ENCODE measurements around the gene KRTAP4-16. TPM values are rescaled to one million over a fixed set of nuclear protein-coding genes. Genes with fewer than 3 reads are reported as not detected.
"Not testable (repeated sequence)": the region's sequence is repeated elsewhere in the genome, so short reads cannot be mapped to it uniquely, and the experiment has no call there.

The KRTAP4-16 gene
- total and polyA plus RNA-seq, 2 donors: not detected

- no peaks in the 10 kb centered on the region for H3K4me1 ChIP-seq (ENCODE audit: insufficient read depth)
- WGBS: 60% methylated on average over 1 of the region's 1 CpG
Observed at GRCh38 chr17:41107941-41108450, 6.0 kb upstream of the KRTAP4-16 start.

GRCh38 chr17:41105347-41105746 is 3.3 kb upstream of the KRTAP4-16 start, which contains the start of gene KRTAP4-9:
Gene KRTAP4-9, plus strand, starts transcription at chr17:41105389. Its CDS starts 0 bp downstream, at chr17:41105389.
- WGBS: 73% methylated on average over 10 of the region's 10 CpGs
- not testable (repeated sequence) for H3K4me1 ChIP-seq (ENCODE audit: insufficient read depth); H3K36me3 ChIP-seq (ENCODE audit: insufficient read depth); H3K27ac ChIP-seq (ENCODE audit: low read depth); DNase-seq (ENCODE audit: extremely low spot score); H3K4me3 ChIP-seq (ENCODE audit: low read depth, low read length)

More at GRCh38 chr17:41107941-41108450, 6.0 kb upstream of the KRTAP4-16 start:
- H3K4me3 ChIP-seq (ENCODE audit: low read depth, low read length): no peak overlapping the region
- no peak overlapping the region for H3K27ac ChIP-seq (ENCODE audit: low read depth)
- no peaks in the 10 kb centered on the region for H3K36me3 ChIP-seq (ENCODE audit: insufficient read depth)
- DNase-seq (ENCODE audit: extremely low spot score): no peak

DNA sequence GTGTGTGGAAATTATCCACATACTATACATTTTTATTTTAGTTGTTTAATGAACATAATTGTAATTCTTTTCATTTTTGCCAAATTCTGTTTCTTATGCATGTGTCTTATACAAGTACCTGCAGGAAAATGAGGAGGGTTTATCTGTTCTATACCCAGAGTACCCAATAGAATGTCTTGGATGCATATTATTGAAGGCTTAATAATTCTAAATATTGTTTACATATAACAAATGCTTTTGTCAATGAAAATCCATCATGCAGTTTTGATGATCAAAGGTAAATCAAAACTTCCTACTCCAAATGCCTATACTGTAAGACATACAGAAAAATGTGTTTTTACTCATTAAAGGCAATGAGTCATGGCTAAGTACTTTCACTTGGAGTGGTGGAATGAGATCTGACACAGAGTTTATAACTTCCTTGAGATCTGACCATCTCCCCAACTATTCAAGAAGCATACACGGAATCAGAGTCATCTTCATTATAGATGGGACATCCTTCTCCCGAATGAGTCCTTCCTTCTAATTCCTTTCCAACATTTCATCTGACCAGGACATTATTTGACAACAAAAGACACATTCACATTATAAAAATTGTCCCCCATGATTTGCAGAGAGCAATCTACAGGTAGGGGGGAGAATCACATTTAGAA is 2.5 kb upstream of the KRTAP4-16 start:
- H3K4me1 ChIP-seq (ENCODE audit: insufficient read depth); DNase-seq (ENCODE audit: extremely low spot score); H3K27ac ChIP-seq (ENCODE audit: low read depth); H3K36me3 ChIP-seq (ENCODE audit: insufficient read depth); H3K4me3 ChIP-seq (ENCODE audit: low read depth, low read length): not testable (repeated sequence)
- 68% methylated on average over 2 of the region's 2 CpGs for WGBS

GRCh38 chr17:41103896-41104295 is 1.9 kb upstream of the KRTAP4-16 start:
- Histone ChIP-seq H3K27ac (ENCODE audit: low read depth) (no peak overlapping the region), H3K36me3 (ENCODE audit: insufficient read depth) (no peaks in the 10 kb centered on the region), H3K4me3 (ENCODE audit: low read depth, low read length) (no peak overlapping the region), H3K4me1 (ENCODE audit: insufficient read depth) (no peaks in the 10 kb centered on the region)
- 88% methylated on average over 1 of the region's 1 CpG for WGBS
- DNase-seq (ENCODE audit: extremely low spot score): no peak

- not testable (repeated sequence) for DNase-seq (ENCODE audit: extremely low spot score); H3K27ac ChIP-seq (ENCODE audit: low read depth); H3K36me3 ChIP-seq (ENCODE audit: insufficient read depth); H3K4me3 ChIP-seq (ENCODE audit: low read depth, low read length); H3K4me1 ChIP-seq (ENCODE audit: insufficient read depth)
- 33% methylated on average over 7 of the region's 7 CpGs for WGBS
Observed at GRCh38 chr17:41099682-41100480, 2.1 kb downstream of the KRTAP4-16 start.

DNA sequence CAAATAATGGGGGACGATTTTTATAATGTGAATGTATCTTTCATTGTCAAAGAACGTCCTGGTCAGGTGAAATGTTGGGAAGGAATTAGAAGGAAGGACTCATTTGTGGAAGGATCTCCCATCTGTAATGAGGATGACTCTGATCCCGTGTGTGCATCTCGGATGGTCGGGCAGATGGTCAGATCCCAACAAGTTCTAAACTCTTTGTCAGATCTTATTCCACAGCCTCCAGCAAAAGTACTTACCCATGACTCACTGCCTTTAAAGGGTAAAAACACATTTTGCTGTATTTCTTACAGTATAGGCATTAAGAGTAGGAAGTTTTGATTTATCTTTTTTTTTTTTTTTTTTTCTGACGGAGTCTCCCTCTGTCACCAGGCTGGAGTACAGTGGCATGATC is 3.5 kb downstream of the KRTAP4-16 start:
- DNase-seq (ENCODE audit: extremely low spot score): no peak
- no peak overlapping the region for H3K27ac ChIP-seq (ENCODE audit: low read depth)
- no peak overlapping the region for H3K4me3 ChIP-seq (ENCODE audit: low read depth, low read length)
- no peaks in the 10 kb centered on the region for H3K4me1 ChIP-seq (ENCODE audit: insufficient read depth)
- WGBS: 76% methylated on average over 6 of the region's 6 CpGs
- H3K36me3 ChIP-seq (ENCODE audit: insufficient read depth): no peaks in the 10 kb centered on the region

GRCh38 chr17:41098042-41098441 is 4.0 kb downstream of the KRTAP4-16 start, which contains the start of gene KRTAP4-8:
Gene KRTAP4-8, minus strand, starts transcription at chr17:41098142. Its CDS starts 58 bp downstream, at chr17:41098084.
- no peak within 1 kb of the TSS for H3K4me3 ChIP-seq (ENCODE audit: low read depth, low read length)
- WGBS: 77% methylated on average over 4 of the region's 4 CpGs
- H3K36me3 ChIP-seq (ENCODE audit: insufficient read depth): no peaks in the 10 kb centered on the region
- DNase-seq (ENCODE audit: extremely low spot score): no peak
- no peak within 1 kb of the TSS for H3K27ac ChIP-seq (ENCODE audit: low read depth)
- no peaks in the 10 kb centered on the region for H3K4me1 ChIP-seq (ENCODE audit: insufficient read depth)

DNA sequence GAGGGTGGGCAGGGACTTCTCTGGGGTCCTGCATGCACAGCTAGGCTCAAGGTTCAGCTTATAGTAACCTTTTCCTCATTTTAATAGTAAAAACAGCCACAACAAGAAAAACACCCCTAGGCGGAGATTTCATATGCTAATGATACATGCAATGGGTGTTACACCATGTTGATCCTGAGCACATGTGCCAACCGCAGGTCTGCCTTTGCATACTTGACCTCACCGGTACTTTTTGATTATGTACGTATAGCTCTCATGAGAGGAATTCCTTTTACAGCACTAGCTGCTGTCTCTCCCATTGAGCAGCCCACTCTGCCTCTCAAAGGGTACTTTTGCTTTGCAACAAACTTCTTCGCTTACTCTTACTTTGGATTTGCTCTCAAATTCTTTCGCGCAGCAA is 6.0 kb downstream of the KRTAP4-16 start:
- no peak for DNase-seq (ENCODE audit: extremely low spot score)
- Histone ChIP-seq H3K4me3 (ENCODE audit: low read depth, low read length) (no peak overlapping the region), H3K36me3 (ENCODE audit: insufficient read depth) (no peaks in the 10 kb centered on the region), H3K27ac (ENCODE audit: low read depth) (no peak overlapping the region), H3K4me1 (ENCODE audit: insufficient read depth) (no peaks in the 10 kb centered on the region)
- 75% methylated on average over 7 of the region's 7 CpGs for WGBS

- DNase-seq (ENCODE audit: extremely low spot score); H3K27ac ChIP-seq (ENCODE audit: low read depth); H3K36me3 ChIP-seq (ENCODE audit: insufficient read depth); H3K4me1 ChIP-seq (ENCODE audit: insufficient read depth); H3K4me3 ChIP-seq (ENCODE audit: low read depth, low read length): not testable (repeated sequence)
- WGBS: 70% methylated on average over 4 of the region's 4 CpGs
Observed at GRCh38 chr17:41088760-41089352, 13.2 kb downstream of the KRTAP4-16 start.

DNA sequence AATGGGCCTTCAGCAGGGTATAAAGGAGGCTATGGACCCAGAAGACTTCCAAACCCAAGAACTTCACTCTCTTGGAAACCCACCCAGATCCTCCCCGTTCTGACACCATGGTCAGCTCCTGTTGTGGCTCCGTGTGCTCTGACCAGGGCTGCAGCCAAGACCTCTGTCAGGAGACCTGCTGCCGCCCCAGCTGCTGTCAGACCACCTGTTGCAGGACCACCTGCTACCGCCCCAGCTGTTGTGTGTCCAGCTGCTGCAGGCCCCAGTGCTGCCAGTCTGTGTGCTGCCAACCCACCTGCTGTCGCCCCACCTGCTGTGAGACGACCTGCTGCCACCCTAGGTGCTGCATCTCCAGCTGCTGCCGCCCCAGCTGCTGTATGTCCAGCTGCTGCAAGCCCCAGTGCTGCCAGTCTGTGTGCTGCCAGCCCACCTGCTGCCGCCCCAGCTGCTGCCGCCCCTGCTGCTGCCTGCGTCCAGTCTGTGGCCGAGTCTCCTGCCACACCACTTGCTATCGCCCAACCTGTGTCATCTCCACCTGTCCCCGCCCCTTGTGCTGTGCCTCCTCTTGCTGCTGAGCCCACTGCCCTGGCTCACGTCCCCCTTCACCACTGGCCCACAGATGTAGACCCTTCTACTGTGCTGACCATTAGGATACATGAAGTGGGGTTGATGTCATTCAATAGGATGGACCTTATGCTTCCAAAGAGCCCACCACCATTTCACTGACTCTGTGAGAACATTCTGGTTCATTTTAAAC is 17.7 kb downstream of the KRTAP4-16 start, which contains the start of gene KRTAP4-7:
Gene KRTAP4-7 (plus strand): TSS at position 51 of the 757 bp plus-strand sequence. CDS start 57 bp downstream, at position 108.
- H3K27ac ChIP-seq (ENCODE audit: low read depth); DNase-seq (ENCODE audit: extremely low spot score); H3K4me3 ChIP-seq (ENCODE audit: low read depth, low read length); H3K36me3 ChIP-seq (ENCODE audit: insufficient read depth); H3K4me1 ChIP-seq (ENCODE audit: insufficient read depth): not testable (repeated sequence)
- 75% methylated on average over 14 of the region's 14 CpGs for WGBS

DNA sequence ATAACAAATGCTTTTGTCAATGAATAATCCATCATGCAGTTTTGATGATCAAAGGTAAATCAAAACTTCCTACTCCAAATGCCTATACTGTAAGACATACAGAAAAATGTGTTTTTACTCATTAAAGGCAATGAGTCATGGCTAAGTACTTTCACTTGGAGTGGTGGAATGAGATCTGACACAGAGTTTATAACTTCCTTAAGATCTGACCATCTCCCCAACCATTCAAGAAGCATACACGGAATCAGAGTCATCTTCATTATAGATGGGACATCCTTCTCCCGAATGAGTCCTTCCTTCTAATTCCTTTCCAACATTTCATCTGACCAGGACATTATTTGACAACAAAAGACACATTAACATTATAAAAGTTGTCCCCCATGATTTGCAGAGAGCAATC is 18.6 kb downstream of the KRTAP4-16 start:
- DNase-seq (ENCODE audit: extremely low spot score): not testable (repeated sequence)

DNA sequence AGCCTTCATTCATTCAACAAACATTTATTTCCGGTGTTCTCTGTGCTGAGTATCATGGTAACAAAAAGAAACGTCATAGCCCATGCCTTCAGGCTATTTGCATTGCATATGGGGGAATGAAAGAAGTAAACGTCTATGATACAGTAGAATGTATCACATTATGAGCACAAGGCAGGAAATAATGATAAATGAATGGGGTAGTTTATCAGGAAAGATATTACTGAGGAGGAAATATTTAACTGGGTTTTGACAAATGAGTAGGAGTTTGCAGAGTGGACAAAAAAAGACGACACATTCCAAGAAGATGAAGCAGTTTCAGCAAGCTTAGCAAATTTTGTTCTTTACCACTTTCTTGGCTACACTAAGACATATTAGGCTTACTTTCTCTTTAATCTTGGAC is 19.4 kb downstream of the KRTAP4-16 start:
- no peak for DNase-seq (ENCODE audit: extremely low spot score)
- Histone ChIP-seq H3K36me3 (ENCODE audit: insufficient read depth) (no peaks in the 10 kb centered on the region), H3K4me1 (ENCODE audit: insufficient read depth) (no peaks in the 10 kb centered on the region), H3K27ac (ENCODE audit: low read depth) (no peak overlapping the region), H3K4me3 (ENCODE audit: low read depth, low read length) (no peak overlapping the region)
- 56% methylated on average over 4 of the region's 4 CpGs for WGBS

More for the DNA sequence above, 18.6 kb downstream of the KRTAP4-16 start:
- not testable (repeated sequence) for H3K27ac ChIP-seq (ENCODE audit: low read depth); H3K36me3 ChIP-seq (ENCODE audit: insufficient read depth); H3K4me3 ChIP-seq (ENCODE audit: low read depth, low read length); H3K4me1 ChIP-seq (ENCODE audit: insufficient read depth)
- 69% methylated on average over 2 of the region's 2 CpGs for WGBS

GRCh38 chr17:41076788-41077187 is 25.2 kb downstream of the KRTAP4-16 start:
- H3K36me3 ChIP-seq (ENCODE audit: insufficient read depth): no peaks in the 10 kb centered on the region
- no peak for DNase-seq (ENCODE audit: extremely low spot score)

More at GRCh38 chr17:41076788-41077187, 25.2 kb downstream of the KRTAP4-16 start:
- Histone ChIP-seq H3K4me1 (ENCODE audit: insufficient read depth) (no peaks in the 10 kb centered on the region), H3K4me3 (ENCODE audit: low read depth, low read length) (no peak overlapping the region), H3K27ac (ENCODE audit: low read depth) (no peak overlapping the region)
